SK-N-SH (cell line): ENCODE measurements around the gene UBTFL1.
"Not testable (repeated sequence)": the region's sequence is repeated elsewhere in the genome, so short reads cannot be mapped to it uniquely, and the experiment has no call there.

Source experiments
- CTCF ChIP-seq: fragments of 200-600 bp; sonication (generic); IDR thresholded peaks from 2 replicates; pipeline ENCODE4 v1.6.1; 2017; ENCODE audit warnings: antibody characterized with exemption, mild to moderate bottlenecking, moderate library complexity
- TAF1 ChIP-seq: IDR thresholded peaks from 2 replicates; pipeline ENCODE4 v1.6.1; 2012; ENCODE audit warnings: low read depth, mild to moderate bottlenecking, low read length, moderate library complexity, borderline replicate concordance

GRCh38 chr11:90088731-90089130 lies 3.0 kb downstream of the UBTFL1 start:
- not testable (repeated sequence) for TF ChIP-seq TAF1, CTCF
